ENCODE measurements around the gene MAN1C1. TPM values are rescaled to one million over a fixed set of nuclear protein-coding genes. Genes with fewer than 3 reads are reported as not detected.

The MAN1C1 gene
- total and polyA plus RNA-seq, 4 donors: 4.6 to 14.7 (median 13.1) TPM

DNA sequence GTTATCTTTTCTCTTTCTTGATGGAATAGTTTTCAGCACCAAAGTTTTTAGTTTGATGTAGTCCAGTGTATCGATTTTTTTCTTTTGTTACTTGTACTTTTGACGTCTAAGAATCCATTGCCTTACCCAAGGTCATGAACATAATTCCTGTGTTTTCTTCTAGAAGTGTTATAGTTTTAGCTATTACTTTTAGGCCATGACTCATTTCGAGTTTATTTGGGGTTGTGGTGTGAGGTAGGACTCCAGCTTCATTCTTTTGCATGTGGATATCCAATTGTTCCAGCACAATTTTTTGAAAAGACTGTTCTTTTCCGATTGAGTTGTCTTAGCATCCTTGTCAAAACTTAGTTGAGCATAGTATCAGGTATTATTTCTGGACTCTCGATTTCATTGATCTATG, 104.0 kb downstream of the MAN1C1 start:
- DNase-seq (no peak), ATAC-seq (ENCODE audit: insufficient read depth, low FRiP score) (no peak)
- Histone ChIP-seq H3K4me1 (ENCODE audit: control insufficient read depth in 5 of 5, insufficient read depth in 5 of 5, low read length in 5 of 5) (no peaks in the 10 kb centered on the region), H3K27ac (ENCODE audit: low read depth in 1 of 2, low read length in 1 of 2) (no peak overlapping the region), H3K9ac (ENCODE audit: insufficient read depth in 1 of 2, low read length in 2 of 2) (no peak overlapping the region), H3K9me3 (ENCODE audit: control insufficient read depth in 4 of 4, insufficient read depth in 3 of 4, low read length in 3 of 4) (no peaks in the 10 kb centered on the region), H3K4me3 (no peak overlapping the region), H3K36me3 (ENCODE audit: control insufficient read depth in 4 of 4, insufficient read depth in 4 of 4, low read length in 4 of 4) (no peaks in the 10 kb centered on the region), H3K27me3 (ENCODE audit: control insufficient read depth in 3 of 3, insufficient read depth in 3 of 3, low read length in 2 of 3) (no peaks in the 10 kb centered on the region)
- 87 to 94% methylated on average over 5 of the region's 5 CpGs for WGBS, 2 donors
- TF ChIP-seq, protein P1, sequence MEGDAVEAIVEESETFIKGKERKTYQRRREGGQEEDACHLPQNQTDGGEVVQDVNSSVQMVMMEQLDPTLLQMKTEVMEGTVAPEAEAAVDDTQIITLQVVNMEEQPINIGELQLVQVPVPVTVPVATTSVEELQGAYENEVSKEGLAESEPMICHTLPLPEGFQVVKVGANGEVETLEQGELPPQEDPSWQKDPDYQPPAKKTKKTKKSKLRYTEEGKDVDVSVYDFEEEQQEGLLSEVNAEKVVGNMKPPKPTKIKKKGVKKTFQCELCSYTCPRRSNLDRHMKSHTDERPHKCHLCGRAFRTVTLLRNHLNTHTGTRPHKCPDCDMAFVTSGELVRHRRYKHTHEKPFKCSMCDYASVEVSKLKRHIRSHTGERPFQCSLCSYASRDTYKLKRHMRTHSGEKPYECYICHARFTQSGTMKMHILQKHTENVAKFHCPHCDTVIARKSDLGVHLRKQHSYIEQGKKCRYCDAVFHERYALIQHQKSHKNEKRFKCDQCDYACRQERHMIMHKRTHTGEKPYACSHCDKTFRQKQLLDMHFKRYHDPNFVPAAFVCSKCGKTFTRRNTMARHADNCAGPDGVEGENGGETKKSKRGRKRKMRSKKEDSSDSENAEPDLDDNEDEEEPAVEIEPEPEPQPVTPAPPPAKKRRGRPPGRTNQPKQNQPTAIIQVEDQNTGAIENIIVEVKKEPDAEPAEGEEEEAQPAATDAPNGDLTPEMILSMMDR (IDR thresholded peaks at IDR 0.05; ENCODE audit: control extremely low read depth, extremely low read depth): no peak

GRCh38 chr1:25723250-25723880, 106.8 kb downstream of the MAN1C1 start:
- Histone ChIP-seq H3K27me3 (ENCODE audit: control insufficient read depth in 3 of 3, insufficient read depth in 3 of 3, low read length in 2 of 3) (no peaks in the 10 kb centered on the region), H3K4me1 (ENCODE audit: control insufficient read depth in 5 of 5, insufficient read depth in 5 of 5, low read length in 5 of 5) (peaks cover 1 to 15% (median 9%) of the 10 kb centered on the region in 5 donors), H3K9me3 (ENCODE audit: control insufficient read depth in 4 of 4, insufficient read depth in 3 of 4, low read length in 3 of 4) (no peaks in the 10 kb centered on the region), H3K9ac (ENCODE audit: insufficient read depth in 1 of 2, low read length in 2 of 2) (no peak overlapping the region), H3K4me3 (no peak overlapping the region), H3K36me3 (ENCODE audit: control insufficient read depth in 4 of 4, insufficient read depth in 4 of 4, low read length in 4 of 4) (no peaks in the 10 kb centered on the region), H3K27ac (ENCODE audit: low read depth in 1 of 2, low read length in 1 of 2) (no peak overlapping the region)
- DNase-seq: no peak
- TF ChIP-seq, protein P1 (IDR thresholded peaks at IDR 0.05; ENCODE audit: control extremely low read depth, extremely low read depth): no peak
- WGBS, 2 donors: 86 to 90% methylated on average over 4 of the region's 4 CpGs
- ATAC-seq (ENCODE audit: insufficient read depth, low FRiP score): no peak

GRCh38 chr1:25724201-25724600, 107.6 kb downstream of the MAN1C1 start:
- WGBS, 2 donors: 94 to 95% methylated on average over 7 of the region's 7 CpGs
- no peak overlapping the region for H3K27ac ChIP-seq (ENCODE audit: low read depth in 1 of 2, low read length in 1 of 2)
- ATAC-seq (ENCODE audit: insufficient read depth, low FRiP score) (no peak), DNase-seq (no peak)
- no peak overlapping the region for H3K4me3 ChIP-seq
- no peak overlapping the region for H3K9ac ChIP-seq (ENCODE audit: insufficient read depth in 1 of 2, low read length in 2 of 2)
- H3K27me3 ChIP-seq (ENCODE audit: control insufficient read depth in 3 of 3, insufficient read depth in 3 of 3, low read length in 2 of 3): no peaks in the 10 kb centered on the region
- TF ChIP-seq, protein P1 (IDR thresholded peaks at IDR 0.05; ENCODE audit: control extremely low read depth, extremely low read depth): no peak
- no peaks in the 10 kb centered on the region for H3K36me3 ChIP-seq (ENCODE audit: control insufficient read depth in 4 of 4, insufficient read depth in 4 of 4, low read length in 4 of 4)
- H3K9me3 ChIP-seq (ENCODE audit: control insufficient read depth in 4 of 4, insufficient read depth in 3 of 4, low read length in 3 of 4): peaks cover 0 to 4% (median 0%) of the 10 kb centered on the region in 4 donors
- peaks cover 5 to 20% (median 11%) of the 10 kb centered on the region in 5 donors for H3K4me1 ChIP-seq (ENCODE audit: control insufficient read depth in 5 of 5, insufficient read depth in 5 of 5, low read length in 5 of 5)

GRCh38 chr1:25724966-25725365, 108.4 kb downstream of the MAN1C1 start:
- no peak overlapping the region for H3K27ac ChIP-seq (ENCODE audit: low read depth in 1 of 2, low read length in 1 of 2)
- H3K4me1 ChIP-seq (ENCODE audit: control insufficient read depth in 5 of 5, insufficient read depth in 5 of 5, low read length in 5 of 5): peaks cover 5 to 21% (median 11%) of the 10 kb centered on the region in 5 donors
- H3K36me3 ChIP-seq (ENCODE audit: control insufficient read depth in 4 of 4, insufficient read depth in 4 of 4, low read length in 4 of 4): no peaks in the 10 kb centered on the region
- WGBS, 2 donors: 98% methylated on average over 2 of the region's 2 CpGs
- peaks cover 0 to 4% (median 0%) of the 10 kb centered on the region in 4 donors for H3K9me3 ChIP-seq (ENCODE audit: control insufficient read depth in 4 of 4, insufficient read depth in 3 of 4, low read length in 3 of 4)
- H3K9ac ChIP-seq (ENCODE audit: insufficient read depth in 1 of 2, low read length in 2 of 2): no peak overlapping the region
- TF ChIP-seq, protein P1 (IDR thresholded peaks at IDR 0.05; ENCODE audit: control extremely low read depth, extremely low read depth): no peak
- DNase-seq (no peak), ATAC-seq (ENCODE audit: insufficient read depth, low FRiP score) (no peak)
- no peaks in the 10 kb centered on the region for H3K27me3 ChIP-seq (ENCODE audit: control insufficient read depth in 3 of 3, insufficient read depth in 3 of 3, low read length in 2 of 3)
- H3K4me3 ChIP-seq: no peak overlapping the region
